SK-N-DZ (cell line): ENCODE results near the gene NRARP.

Experiments used
- DNase-seq: peaks from one replicate; pipeline ENCODE4 v3.0.0-alpha.2; 2015; ENCODE audit warnings: low spot score

Gene NRARP

DNA sequence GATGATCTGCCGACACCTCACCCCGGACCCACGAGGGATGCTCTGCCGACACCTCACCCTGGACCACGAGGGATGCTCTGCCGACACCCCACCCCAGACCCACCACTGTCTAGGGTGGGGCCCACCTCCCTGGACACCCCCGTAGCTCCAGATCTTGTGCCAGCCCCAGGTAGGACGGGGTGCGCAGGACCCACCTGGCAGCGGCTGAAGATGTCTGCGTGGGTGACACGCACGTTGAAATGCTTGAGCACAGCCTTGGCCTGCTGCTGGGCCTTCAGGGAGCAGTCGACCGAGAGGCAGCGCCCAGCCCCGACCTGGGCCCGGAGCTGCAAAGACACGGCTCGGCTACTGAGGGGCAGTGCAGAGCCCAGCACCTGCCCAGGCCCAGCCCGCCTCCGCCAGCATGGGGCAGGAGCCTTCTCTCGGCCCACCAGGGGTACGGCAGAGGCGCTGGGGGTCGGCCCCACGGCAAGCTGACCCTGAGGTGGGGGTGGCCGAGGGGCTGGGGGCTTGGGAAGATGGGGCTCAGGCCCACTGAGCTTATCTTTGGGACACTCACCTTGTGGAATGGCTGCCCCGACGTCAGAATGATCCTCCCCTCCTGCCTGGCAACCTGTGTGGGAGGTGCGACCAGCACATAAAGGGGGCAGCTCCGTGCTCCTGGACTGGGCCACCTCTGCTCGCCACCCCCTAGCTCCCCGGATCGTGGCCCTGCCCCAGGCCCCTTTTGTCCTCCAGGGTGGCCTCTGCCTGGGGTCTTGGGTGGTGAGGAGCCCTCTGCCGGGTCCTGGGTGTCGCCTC is 21.7 kb upstream of the NRARP start:
- DNase-seq, result no peak

DNA sequence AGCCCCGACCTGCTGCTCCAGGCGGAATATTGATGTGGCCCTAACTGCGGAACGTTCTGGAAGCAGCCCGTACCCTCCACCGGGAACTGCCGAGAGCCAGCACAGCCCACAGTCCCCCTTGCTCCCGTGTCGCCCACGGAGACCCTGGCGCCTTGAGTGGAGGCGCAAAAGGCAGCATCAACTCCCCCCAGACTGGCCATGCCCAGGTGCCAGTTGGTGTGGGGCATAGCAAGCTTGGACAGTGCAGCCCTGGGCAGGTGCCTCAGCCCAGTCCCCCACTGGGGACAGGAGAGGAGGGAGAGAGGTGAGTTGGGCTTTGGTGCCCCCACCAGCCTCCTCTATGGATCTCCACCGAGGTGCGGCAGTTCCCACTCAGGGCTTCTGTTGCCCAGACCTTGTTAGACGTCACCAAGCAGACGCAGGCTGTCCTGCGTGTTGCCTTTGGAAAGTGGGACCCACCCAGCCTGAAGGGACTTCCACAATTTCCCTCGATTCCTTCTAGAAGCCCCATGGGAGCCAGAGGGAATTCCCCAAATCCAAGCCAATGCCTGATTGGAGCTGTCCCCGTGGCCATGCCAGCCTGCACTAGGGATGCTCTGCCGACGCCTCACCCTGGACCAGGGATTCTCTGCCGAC is 19.8 kb upstream of the NRARP start:
- DNase-seq, result no peak

DNA sequence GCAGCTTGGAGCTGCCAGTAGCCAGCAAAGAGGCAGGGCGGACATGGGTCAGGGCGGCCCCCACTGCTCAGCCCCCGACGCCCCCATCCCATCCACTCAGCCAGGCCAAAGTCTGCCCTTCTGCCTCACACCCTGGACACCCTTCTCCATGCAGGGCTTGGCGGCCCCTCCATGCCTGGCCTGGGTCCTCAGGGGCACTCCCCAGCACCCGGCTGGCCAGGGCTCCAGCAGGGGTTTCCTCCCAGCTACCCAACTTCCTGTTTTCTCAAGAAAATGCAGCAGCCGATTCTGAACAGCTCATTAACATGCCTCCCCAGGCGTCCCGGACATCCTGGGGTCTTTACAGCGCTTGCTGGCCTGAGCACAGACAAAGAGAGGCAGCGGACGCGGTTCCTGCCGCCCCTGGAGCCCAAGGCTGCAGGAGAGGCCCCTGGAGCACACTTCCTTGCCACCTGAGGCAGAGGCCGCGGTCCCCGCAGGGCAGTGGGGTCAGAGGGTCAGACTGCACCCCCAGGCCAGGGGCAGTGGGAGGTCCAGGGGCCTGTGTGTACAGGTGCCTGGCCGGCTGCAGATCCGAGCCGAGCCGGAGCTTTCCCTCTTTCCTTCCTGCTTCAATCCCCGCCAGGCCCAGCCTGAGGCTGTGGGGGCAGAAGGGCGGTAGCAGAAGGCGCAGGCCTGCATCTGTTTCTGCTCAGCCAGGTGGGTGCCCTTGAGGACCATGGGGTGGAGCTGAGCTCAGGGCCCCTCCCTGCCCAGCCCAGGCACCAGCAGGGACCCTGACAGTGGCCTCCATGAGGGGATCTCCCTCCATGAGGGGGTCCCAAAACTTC is 18.7 kb upstream of the NRARP start:
- peak; percentile 64 for DNase-seq

DNA sequence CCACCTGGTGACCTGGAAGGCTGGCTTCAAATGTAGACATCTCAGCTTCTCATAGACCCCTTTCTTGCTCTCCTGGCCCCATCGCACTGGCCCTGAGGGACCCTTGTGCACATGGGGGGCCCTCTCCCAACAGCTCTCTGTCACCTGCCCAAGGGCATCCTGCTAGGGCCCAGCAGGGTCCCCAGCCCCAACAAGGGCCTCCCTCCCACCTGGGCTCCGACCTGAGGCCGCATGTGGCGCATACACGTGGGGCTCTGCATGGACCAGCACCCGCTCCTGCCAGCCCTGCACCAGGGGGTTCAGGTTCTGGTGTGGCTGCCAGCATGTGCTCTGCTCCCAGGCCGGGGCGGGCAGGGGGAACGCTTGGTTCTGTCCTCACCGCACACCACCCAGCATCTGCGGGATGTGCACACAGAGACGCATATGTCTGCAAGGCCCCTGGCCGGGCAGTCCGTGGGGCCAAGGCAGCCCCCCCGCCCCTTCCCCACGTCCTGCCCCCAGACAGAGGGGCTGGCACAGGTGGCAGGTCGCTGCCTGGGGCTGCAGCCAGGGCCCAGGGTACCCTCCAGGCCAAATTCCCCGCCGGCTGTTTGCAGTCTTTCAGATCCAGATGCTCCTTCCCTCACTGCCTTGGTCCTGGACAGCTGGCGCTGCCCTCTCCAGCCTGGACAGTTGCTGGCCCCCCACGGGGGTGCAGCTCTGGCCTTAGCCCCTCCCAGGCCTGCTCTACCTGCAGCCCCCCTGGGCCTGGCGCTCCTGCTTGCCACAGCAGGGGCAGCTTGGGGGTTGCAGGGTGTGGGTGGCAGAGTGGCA is 17.9 kb upstream of the NRARP start:
- DNase-seq, result no peak

DNA sequence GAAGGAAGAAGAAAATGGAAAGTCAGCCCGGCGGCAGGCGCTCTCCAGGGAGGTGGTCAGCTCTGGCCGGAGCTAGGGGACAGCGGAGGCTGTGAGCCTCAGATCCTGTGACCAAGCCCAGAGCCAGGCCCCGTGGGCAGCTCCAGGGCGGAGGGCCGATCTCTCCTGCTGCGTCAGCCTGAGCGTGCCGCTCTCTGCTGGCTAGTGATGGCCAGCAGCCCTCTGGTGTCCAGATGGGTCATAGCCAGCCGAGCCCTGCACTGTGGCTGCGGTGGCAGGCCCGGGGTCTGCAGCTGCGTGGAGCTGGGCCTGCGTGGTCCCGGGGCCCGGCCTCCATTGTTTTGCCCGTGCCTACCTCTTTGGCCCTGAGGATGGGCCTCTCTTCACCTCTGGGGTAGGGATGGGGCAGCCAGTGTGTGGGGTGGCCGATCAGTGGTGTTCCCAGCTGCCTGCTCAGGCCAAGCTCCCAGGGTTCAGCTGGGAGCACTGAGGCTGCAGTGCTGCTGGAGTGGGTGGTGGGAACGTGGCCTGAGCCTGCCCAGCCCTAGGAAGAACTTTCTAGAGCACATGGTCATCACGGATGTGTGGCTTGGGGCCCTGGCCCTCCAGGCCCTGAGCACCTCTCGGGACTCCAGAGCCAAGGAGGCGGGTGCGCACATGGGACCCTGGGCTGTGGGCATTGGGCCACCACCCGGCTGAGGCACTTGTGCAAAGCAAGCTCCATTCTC is 17.1 kb upstream of the NRARP start:
- peak; percentile 63 for DNase-seq

DNA sequence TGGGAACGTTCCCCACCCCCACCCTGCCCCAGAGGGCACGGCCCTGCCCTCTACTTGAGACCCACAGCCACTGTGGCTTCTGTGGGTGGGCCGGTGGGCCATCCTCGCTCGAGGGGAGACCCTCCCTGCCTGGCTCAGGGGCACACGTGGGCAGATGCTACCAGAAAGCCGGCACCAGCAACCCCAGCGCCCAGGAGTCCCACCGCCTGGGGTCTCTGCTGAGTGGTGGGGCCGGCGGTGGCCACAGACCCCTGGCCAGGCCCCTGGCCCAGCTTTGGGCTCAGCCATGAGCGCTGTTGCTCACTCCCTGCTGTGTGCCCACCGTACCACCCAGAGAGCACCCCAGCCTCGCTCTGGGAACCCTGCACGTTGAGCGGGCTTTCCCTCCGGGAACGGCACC is 16.5 kb upstream of the NRARP start:
- no peak for DNase-seq

DNA sequence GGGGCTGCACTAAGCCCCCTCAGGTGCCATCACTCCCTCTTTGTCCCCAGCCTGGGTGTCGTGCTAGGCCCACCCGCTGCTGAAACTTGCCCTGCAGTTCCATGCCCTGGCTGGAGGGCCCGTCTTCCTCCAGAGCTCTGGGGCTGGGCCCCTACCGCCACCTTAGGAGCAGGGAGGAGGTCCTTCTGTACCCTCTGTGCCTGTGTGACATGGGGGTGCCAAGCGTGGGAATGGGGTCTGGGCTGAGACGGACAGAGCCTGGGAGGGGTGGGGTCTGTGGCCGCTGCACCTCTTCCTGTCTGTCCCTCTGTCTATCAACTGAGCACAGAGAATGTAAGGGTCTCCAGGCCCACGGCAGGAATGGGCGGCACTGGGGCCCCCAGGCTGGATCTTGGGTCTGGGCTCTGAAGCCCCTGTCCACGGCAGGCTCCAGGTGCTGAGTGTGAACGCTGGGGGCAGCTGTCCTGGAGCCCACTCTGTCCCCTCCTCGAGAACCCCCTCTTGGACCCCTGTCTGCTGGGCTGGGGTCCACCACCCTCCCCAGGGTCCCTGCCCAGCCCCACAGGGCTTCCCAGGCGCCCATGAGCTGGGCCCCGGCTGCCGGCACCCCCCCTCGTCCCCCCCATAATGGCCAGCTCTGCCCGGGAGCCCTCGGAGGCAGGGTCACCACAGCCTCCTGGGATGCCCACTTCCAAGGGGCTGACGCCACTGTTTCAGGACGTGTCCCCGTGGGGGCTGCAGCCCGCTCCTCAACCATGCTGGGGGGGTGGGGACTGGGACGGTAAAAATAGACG is 15.8 kb upstream of the NRARP start:
- no peak for DNase-seq

DNA sequence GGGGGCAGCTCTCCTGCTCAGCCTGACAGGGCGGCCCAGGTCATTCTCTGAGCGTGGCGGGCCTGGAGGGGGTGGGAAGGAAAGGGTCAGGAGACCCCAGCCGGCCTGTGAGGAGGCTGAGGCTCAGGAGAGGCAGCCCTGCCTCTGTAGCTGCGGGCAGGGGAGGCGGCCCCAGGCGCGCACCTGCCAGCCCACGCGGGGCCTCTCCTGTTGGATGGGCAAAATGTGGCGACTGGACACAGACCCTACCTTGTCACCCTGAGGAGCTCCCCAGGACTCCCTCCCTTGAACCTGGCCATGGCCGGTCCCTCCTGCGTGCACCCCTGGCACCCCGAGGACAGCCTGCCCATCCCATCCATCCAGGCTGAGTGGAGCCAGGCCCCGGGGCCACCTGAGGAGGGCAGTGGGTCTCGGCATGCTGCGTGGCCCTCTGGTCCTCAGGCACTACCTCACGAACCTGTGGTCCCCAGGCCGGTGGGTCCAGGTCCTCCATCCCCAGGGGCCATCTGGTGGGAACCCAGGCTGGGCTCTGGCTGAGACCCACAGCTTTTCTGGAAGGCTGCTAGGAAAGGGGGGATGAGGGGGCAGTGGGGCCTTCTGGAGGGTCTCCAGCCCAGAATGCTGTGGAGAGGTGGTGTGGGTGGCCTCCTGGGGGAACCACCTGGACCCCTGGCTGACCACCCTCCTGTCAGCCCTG is 15.1 kb upstream of the NRARP start:
- no peak for DNase-seq

DNA sequence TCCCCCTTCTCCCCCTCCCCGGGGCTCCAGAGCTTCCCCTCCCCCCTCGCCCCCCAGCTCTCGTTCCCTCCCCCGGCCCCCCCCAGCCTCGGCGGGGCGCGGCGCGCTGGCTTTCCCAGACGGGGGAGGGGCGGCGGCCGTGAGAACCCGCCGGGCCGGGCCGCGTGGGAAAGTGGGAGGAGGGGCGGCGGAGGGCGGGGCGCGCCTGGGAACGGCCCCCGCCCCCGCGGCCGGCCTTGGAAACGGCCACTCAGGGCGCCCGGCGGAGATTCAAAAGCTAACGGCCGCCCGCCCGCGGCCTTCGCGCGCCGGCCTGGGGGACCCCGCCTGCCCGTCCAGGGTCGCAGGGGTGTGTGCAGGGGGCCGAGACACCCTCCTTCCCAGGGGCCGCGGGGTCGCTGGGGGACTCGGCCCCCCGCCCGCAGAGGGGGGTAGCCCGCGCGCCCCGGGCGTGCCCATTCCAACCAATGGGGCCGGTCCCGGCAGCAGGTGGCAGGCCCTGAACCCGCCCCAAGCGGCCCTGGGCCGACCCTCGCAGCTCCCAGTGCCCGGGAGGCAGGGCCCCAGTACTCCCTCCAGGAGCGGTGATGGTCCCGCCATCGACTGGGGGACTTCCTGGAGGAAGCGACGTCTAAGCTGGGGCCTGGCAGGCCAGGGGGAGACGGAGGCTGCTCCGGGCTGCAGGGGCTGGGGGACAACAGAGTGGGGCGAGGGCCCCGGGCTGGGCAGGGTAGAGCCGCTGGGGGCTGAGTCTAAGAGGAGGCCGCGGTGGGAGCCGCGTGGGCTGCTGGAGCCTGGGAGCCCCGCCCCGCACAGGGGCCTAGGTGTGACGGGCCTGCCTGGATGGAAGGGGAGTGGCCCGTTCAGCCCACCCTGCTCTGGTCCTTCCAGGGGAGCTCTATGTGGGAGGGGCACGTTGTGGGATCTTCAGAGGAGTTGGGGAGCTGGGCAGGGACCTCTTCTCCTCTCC is 14.2 kb upstream of the NRARP start:
- DNase-seq, result peak; percentile 71

DNA sequence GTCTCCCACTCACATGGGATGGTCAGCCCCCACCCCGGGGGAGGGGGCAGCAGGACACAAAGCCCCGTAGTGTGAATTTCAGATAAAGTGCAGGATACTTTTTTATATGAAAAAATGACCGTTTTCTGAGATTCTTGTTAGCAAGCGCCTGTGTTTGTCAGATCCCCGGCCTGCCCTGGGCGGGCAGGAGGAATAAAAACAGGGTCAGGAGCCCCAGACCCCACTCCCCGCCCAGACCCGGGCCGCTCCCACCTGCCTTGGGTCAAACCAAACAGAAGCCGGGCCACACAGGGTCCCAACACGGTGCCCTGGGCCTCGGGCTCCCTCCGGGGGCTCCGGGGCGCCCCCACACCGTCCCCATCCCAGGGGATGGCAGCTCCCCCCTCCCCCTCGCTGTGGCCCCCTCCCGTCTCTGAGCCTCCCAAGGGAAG is 13.5 kb upstream of the NRARP start:
- peak; percentile 27 for DNase-seq

DNA sequence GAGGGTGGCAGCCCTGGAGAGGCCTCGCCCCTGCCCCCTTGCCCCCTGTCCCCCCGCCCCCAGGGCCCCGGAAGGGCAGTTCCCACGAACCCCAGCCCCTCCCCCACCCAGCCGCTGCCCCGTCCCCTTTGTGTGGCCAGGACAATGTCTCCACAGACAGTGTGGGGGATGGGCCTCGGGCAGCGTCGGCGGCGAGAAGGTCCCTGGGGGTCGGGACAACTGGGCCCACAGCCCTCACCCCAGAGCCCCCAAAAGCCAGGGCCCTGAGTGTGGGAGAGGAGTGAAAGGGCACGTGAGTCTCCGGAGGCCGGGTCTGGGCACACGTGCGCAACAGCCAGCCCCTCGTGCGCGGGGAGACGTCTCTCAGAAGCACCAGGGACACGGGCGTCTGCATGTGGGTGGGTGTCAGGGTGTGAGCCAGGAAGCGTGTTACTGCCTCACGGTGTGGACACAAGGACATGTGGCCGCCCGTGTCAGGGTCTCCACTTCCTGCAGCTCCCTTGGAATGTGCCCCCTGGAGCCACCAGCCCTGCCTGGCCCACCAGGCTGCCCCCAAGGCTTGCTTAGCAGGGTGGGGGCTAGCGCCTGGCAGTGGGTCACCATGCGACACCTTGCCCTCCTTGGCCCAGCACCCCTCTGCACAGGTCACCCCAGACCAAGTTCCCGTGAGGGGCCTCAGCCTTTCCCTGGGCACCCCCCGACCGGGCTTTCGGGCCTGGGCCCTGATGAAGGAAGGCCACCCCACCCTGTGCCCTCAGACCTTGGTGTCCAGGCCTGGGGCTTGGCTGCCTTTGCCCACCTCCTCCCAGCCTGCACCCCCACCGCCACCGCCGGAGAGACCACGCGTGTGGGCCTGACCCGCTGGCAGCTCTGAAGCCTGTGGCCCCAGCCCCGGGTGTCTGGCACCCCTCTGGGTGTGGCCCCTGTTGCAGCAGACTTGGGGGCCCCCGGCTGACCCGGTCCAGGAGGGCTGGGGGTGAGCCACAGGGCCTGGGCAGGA is 12.8 kb upstream of the NRARP start:
- peak; percentile 40 for DNase-seq

DNA sequence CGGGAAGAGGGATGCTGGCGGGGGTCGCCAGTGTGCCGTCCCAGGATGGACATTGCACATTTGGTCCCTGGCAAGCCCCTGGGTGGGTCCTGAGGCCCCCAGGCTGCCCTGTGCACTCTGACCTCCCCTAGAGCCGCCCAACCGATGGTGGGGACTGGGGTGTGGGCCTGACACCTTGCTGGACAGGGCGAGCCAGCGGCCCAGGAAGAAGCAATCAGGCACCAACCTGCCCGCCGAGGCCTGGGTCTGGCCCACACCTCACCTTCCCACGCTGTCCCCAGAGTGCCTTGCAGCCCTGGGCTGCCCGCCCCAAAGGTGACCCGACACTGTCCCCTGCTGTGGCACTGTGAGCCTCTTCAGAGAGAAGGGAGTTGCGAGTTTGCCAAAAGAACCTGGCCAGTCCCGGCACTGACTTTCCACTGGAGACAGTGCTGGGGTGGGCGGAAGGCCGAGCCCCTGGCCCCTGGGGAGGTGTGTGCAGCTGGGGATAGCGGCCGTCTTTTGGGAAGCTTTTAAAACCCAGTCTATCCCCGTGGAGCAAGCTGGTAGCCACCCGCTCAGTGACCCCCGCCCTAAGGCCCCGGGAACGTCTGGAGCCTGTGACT is 12.0 kb upstream of the NRARP start:
- no peak for DNase-seq

DNA sequence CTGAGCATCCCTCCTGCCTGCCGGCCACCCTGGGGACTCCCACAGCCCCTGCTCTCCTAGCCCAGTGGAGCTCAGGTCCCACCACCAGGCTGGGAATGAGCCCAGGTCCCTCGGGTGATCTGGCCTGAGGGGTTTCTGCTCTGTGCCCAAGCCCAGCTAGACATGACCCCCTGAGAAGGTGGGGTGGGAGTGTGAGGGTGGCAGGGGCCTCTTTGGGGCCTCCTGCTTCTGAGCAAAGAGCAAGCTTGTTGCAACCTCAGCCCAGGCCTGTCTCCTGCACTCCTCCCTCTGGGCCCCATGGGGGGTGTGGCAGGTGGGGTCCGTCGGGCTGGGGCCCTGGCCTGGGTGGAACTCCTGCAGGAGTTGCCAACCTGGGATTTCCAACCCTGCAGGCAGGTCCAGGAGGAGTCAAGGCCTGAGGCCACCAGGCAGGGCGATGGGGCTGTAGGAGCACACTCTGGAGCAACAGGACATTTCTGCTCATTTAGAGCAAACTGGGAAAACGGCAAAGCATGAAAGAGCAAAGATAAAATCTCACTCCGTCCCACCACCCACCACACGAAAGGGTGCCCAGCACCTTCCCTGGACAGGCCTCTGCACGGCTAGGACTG is 11.4 kb upstream of the NRARP start:
- no peak for DNase-seq

DNA sequence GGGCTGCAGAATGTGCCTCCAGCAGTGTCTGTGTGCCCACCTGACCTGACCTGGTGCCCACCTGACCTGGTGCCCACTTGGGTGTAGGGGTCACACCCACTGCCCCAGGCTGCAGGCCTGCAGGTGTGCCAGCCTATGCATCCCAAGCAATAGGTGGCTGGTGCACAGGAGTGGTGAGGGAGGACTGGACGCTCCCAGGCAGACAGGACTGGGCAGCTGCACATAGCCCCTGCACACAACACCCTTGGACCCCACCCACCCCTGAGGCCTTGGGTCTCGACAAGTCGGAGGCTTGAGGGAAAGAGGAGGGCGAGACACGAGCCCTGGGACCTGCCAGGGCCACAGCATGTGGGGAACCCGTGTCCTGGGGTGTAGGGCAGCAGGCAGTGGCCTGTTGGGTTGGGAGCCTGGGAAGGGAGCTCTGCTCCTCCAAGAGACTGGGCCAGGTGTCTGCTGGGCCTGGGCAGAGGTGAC is 10.8 kb upstream of the NRARP start:
- no peak for DNase-seq

DNA sequence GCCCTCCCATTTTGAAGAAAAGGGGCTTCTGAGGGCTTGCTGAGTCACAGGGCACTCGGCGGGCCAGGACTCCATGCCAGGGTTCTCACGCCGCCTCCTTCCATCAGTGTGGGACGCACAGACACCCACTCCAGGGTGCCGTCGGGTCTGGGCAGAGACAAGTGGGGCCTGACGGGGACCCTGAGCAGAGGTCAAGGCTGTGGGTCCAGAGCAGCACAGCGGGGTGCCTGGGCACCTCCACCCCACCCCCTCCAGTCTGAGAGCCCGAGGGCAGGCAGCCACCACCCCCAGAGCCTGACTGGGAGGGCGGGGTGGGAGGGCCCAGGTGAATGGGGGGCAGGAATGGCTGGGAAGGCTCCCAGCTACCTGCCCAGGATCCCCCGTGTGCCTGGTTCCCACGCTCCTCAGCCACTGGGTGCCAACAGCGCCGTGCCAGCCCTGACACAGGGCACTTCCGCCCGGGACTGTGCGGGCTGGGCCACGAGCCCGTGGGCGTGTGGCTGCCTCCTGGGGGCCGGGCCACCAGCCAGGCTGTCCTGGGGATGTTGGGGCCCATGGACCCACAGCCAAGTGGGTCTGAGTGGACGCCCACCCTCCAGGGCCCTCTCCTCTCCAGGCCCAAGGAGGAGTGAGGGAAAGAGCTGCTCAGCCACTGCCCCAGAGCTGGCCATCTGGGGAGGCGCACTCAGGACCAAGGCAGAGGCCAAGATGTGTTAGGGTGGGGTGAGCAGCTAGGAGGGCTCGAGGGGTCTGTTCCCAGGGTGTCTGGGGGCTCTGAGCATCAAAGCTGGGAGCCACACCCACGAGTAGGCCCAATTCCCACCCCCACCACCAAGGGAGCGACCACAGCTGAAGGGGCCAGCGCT is 10.1 kb upstream of the NRARP start:
- peak; percentile 2 for DNase-seq
